Measurements from ENCODE around the gene UBE2K. TPM values are rescaled to one million over a fixed set of nuclear protein-coding genes. Genes with fewer than 3 reads are reported as not detected.

The UBE2K gene
- total RNA-seq, 1 donor from 2014 or later = 87.5 TPM

DNA sequence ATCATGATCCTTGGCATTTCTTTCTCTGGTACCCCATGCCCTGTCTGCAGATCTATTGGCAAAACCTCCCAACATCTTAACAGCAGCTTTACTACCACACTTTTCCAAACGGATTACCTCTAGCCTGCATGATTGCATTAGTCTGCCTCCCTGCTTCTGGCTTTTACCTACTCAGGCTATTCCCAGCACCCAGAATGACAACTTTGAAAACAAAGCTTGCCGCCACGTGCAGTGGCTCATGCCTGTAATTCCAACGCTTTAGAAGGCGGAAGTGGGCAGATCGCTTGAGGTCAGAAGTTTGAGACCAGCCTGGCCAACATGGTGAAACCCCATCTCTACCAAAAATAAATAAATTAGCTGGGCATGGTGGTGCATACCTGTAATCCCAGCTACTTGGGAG lies 60.2 kb downstream of the UBE2K start:
- no peak for DNase-seq (ENCODE audit: low spot score)
- H3K4me1 Mint-ChIP-seq (ENCODE audit: low read depth) = peaks cover 14% of the 10 kb centered on the region
- no peak overlapping the region for H3K27ac Mint-ChIP-seq (ENCODE audit: unreplicated experiment)
- no peaks in the 10 kb centered on the region for H3K9me3 Mint-ChIP-seq (ENCODE audit: low read depth)
- no peaks in the 10 kb centered on the region for H3K27me3 Mint-ChIP-seq (ENCODE audit: low read depth)
- H3K4me3 Mint-ChIP-seq (ENCODE audit: unreplicated experiment) = no peak overlapping the region
- H3K36me3 Mint-ChIP-seq (ENCODE audit: low read depth) = peaks cover 7% of the 10 kb centered on the region
- TF ChIP-seq, protein P1, sequence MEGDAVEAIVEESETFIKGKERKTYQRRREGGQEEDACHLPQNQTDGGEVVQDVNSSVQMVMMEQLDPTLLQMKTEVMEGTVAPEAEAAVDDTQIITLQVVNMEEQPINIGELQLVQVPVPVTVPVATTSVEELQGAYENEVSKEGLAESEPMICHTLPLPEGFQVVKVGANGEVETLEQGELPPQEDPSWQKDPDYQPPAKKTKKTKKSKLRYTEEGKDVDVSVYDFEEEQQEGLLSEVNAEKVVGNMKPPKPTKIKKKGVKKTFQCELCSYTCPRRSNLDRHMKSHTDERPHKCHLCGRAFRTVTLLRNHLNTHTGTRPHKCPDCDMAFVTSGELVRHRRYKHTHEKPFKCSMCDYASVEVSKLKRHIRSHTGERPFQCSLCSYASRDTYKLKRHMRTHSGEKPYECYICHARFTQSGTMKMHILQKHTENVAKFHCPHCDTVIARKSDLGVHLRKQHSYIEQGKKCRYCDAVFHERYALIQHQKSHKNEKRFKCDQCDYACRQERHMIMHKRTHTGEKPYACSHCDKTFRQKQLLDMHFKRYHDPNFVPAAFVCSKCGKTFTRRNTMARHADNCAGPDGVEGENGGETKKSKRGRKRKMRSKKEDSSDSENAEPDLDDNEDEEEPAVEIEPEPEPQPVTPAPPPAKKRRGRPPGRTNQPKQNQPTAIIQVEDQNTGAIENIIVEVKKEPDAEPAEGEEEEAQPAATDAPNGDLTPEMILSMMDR (IDR thresholded peaks at IDR 0.05) = no peak

DNA sequence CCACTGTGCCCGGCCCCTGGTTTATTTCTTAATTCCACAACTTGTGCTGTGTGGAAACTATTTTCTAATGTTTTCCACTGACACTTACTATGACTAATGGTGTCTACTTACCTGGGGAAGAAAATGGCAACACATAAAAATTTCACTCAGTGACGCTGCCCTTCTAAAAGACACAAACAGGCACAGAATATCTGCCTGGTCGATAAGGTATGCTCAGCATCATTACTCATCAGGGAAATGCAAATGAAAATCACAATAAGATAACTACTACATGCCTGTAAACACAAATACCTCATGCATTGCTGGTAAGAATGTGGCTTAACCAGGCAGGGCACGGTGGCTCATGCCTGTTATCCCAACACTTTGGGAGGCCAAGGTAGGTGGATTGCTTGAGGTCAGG lies 61.6 kb downstream of the UBE2K start:
- no peak for DNase-seq (ENCODE audit: low spot score)
- TF ChIP-seq, protein P1 (IDR thresholded peaks at IDR 0.05) = no peak
- Mint-ChIP-seq H3K9me3 (ENCODE audit: low read depth) (no peaks in the 10 kb centered on the region), H3K4me3 (ENCODE audit: unreplicated experiment) (no peak overlapping the region), H3K27ac (ENCODE audit: unreplicated experiment) (no peak overlapping the region), H3K4me1 (ENCODE audit: low read depth) (peaks cover 3% of the 10 kb centered on the region), H3K36me3 (ENCODE audit: low read depth) (peaks cover 4% of the 10 kb centered on the region), H3K27me3 (ENCODE audit: low read depth) (no peaks in the 10 kb centered on the region)

DNA sequence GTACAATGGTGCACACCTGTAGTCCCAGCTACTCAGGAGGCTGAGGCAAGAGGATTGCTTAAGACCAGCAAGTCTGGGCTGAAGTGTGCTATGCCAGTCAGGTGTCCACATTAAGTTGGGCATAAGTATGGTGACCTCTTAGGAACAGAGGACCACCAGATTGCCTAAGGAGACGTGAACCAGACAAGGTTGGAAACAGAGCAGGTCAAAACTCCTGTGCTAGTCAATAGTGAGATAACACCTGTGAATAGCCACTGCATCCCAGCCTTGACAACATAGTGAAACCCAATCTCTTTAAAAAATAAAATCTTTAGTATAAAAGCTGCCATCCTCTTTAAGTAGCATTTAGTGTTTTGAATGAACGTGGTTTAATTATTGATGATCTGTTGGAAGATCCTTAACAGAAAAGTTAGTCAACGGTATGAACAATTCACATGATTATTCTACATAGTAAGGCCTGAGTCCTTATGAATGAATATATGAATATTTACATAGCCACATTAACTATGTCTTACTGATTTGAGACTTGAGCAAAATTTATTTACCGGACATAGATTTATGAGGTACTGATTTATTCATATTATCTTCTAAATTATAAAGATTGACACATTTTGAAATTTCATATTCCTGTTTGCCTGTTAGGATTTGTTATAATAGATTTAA lies 63.2 kb downstream of the UBE2K start:
- Mint-ChIP-seq H3K27ac (ENCODE audit: unreplicated experiment) (no peak overlapping the region), H3K4me3 (ENCODE audit: unreplicated experiment) (no peak overlapping the region), H3K27me3 (ENCODE audit: low read depth) (no peaks in the 10 kb centered on the region), H3K4me1 (ENCODE audit: low read depth) (no peaks in the 10 kb centered on the region), H3K9me3 (ENCODE audit: low read depth) (no peaks in the 10 kb centered on the region), H3K36me3 (ENCODE audit: low read depth) (peaks cover 6% of the 10 kb centered on the region)
- TF ChIP-seq, protein P1 (IDR thresholded peaks at IDR 0.05) = no peak
- no peak for DNase-seq (ENCODE audit: low spot score)

DNA sequence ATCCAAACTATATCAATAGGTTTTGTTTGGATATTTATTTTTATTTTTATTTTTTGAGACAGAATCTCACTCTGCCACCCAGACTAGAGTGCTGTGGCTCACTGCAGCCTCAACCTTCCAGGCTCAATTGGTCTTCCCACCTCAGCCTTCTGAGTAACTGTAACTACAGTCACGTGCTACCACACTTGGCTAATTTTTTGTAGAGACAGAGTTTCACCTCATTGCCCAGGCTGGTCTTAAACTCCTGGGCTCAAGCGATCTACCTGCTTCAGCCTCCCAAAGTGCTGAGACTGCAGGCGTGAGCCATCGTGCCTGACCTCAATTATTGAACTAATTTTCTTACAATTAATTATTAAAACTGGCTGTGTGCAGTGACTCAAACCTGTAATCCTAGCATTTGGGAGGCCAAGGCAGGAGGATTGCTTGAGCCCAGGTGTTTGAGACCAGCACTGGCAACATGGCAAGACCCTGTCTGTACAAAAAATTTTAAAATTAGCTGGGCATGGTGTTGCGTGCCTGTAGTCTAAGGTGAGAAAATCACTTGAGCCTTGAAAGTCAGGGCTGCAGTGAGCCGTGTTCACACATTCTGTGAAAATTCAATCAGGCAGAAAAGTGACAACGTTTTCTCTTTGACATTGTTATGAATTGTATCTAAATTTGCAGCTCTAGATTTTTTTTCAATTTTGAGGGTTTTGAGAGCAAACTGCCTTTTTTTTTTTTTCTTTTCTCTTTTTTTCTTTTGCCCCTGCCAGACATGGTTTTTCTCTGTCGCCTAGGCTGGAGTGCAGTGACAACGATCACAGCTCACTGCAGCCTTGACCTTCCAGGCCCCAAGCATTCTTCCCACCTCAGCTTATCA lies 66.0 kb downstream of the UBE2K start:
- TF ChIP-seq, protein P1 (IDR thresholded peaks at IDR 0.05) = no peak
- Mint-ChIP-seq H3K4me1 (ENCODE audit: low read depth) (no peaks in the 10 kb centered on the region), H3K27me3 (ENCODE audit: low read depth) (no peaks in the 10 kb centered on the region), H3K9me3 (ENCODE audit: low read depth) (no peaks in the 10 kb centered on the region), H3K4me3 (ENCODE audit: unreplicated experiment) (no peak overlapping the region), H3K36me3 (ENCODE audit: low read depth) (peaks cover 9% of the 10 kb centered on the region), H3K27ac (ENCODE audit: unreplicated experiment) (no peak overlapping the region)
- no peak for DNase-seq (ENCODE audit: low spot score)

DNA sequence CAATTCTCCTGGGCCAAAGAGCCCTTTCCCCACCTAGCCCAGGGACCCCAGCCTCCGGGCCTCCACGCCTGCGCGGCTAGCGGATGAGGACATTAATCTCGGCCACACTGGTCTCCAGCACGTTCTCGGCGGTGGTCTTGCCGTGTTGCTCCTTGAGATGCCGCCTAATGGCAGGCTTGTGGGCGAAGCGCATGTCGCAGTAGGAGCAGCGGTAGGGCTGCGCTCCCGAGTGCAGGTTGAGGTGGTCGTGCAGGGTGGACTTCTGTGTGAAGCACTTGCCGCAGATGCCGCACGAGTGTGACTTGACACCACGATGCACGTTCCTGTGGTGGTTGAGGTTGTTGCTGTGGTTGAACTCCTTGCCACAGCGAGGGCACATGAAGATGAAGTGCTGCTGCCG lies 72.1 kb downstream of the UBE2K start:
- Mint-ChIP-seq H3K36me3 (ENCODE audit: low read depth) (peaks cover 9% of the 10 kb centered on the region), H3K4me3 (ENCODE audit: unreplicated experiment) (no peak overlapping the region), H3K27me3 (ENCODE audit: low read depth) (no peaks in the 10 kb centered on the region), H3K4me1 (ENCODE audit: low read depth) (no peaks in the 10 kb centered on the region), H3K9me3 (ENCODE audit: low read depth) (no peaks in the 10 kb centered on the region), H3K27ac (ENCODE audit: unreplicated experiment) (no peak overlapping the region)
- DNase-seq (ENCODE audit: low spot score) = no peak
- TF ChIP-seq, protein P1 (IDR thresholded peaks at IDR 0.05) = no peak
